Measurements from ENCODE around the gene RETREG3. TPM values are rescaled to one million over a fixed set of nuclear protein-coding genes. Genes with fewer than 3 reads are reported as not detected.

The RETREG3 gene, protein sequence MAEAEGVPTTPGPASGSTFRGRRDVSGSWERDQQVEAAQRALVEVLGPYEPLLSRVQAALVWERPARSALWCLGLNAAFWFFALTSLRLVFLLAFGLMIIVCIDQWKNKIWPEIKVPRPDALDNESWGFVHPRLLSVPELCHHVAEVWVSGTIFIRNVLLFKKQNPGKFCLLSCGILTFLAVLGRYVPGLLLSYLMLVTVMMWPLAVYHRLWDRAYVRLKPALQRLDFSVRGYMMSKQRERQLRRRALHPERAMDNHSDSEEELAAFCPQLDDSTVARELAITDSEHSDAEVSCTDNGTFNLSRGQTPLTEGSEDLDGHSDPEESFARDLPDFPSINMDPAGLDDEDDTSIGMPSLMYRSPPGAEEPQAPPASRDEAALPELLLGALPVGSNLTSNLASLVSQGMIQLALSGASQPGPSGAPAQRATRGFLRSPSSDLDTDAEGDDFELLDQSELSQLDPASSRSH
- 31.6 TPM for polyA plus RNA-seq (2013, experiment 1 of 2)
- 27.8 TPM for polyA plus RNA-seq (2013, experiment 2 of 2)

DNA sequence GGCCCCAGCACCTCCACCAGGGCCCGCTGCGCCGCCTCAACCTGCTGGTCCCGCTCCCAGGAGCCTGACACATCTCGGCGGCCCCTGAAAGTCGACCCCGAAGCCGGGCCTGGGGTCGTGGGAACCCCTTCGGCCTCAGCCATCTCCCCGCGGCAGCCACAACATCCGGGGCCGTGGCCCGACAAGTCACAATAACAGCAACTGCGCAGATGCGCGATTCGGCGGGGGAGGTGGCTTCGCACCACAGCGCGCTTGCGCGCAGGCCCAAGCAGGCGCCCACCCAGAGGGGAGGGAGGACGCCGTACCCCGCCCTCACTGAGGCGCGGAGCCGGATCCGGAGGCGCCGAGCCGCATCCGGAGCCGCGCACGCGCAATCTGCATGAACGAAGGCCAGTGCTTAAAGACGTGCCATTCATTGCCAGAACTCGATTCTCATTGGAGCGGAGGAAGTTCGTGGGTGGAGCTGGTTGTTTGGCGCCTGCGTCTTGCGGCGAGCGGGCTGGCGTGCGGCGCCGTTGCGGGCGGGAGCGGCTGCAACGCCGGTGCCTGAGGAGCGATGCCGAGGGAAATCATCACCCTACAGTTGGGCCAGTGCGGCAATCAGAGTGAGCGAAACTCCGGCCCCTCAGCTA is at the start of gene RETREG3, which contains the start of gene TUBG1:
Gene RETREG3, minus strand, starts transcription at position 193 of the 632 bp plus-strand sequence. Its CDS starts 50 bp downstream, at position 143.
Gene TUBG1, plus strand, starts transcription at position 502 of the 632 bp plus-strand sequence. Its CDS starts 55 bp downstream, at position 557.
- Histone ChIP-seq H3K4me1 (ENCODE audit: control insufficient read depth, insufficient read depth, low read length, poor library complexity, severe bottlenecking) (peaks cover 3% of the 10 kb centered on the region), H3K4me3 (ENCODE audit: extremely low read depth, insufficient read depth, low read length, poor library complexity, severe bottlenecking) (peak within 1 kb of the TSS; percentile 94), H3K27ac (ENCODE audit: low read depth, low read length, severe bottlenecking) (peak within 1 kb of the TSS; percentile 87), H3K36me3 (ENCODE audit: control insufficient read depth, insufficient read depth, low read length) (peaks cover 44% of the 10 kb centered on the region), H3K9me3 (ENCODE audit: control insufficient read depth, low read length) (no peaks in the 10 kb centered on the region)
- 0% methylated on average over 53 to 66 of the region's 66 CpGs for WGBS, 2 experiments (ENCODE audit: insufficient coverage in 2 of 2)

DNA sequence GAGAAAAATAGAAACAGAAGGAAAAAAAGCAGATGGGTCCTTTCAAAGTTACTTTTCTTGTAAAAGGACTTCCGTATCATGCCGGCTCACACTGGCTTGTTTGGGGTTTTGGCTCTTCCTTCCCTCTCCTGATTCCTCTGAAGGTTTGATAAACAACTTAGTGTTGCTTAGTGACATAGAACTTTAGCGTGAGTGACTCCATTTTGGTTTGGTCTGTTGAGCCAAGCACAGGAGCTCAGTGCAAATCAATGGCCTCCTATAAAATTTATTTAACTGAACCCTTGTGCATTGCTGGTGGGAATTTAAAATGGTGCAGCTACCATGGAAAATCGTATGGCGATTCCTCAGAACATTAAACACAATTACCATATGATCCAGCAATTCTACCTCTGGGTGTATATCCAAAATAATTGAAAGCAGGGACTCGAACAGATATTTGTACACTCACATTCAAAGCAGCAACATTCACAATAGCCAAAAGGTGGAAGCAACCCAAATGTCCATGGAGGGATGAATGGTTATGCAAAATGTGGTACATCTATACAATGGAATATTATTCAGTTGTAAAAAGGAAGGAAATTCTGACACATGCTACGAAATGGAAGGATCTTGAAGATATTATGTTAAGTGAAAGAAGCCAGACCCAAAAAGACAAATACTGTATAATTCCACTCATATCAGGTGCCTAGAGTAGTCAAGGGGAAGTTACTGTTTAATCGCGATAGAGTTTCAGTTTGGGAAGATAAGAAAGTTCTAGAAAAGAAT is 48.8 kb upstream of the RETREG3 start:
- Histone ChIP-seq H3K36me3 (ENCODE audit: control insufficient read depth, insufficient read depth, low read length) (peaks cover 16% of the 10 kb centered on the region), H3K27ac (ENCODE audit: low read depth, low read length, severe bottlenecking) (no peak overlapping the region), H3K4me1 (ENCODE audit: control insufficient read depth, insufficient read depth, low read length, poor library complexity, severe bottlenecking) (peaks cover 15% of the 10 kb centered on the region), H3K9me3 (ENCODE audit: control insufficient read depth, low read length) (peaks cover 5% of the 10 kb centered on the region), H3K4me3 (ENCODE audit: extremely low read depth, insufficient read depth, low read length, poor library complexity, severe bottlenecking) (no peak overlapping the region)
- 97 to 98% methylated on average over 5 to 6 of the region's 9 CpGs for WGBS, 2 experiments (ENCODE audit: insufficient coverage in 2 of 2)

DNA sequence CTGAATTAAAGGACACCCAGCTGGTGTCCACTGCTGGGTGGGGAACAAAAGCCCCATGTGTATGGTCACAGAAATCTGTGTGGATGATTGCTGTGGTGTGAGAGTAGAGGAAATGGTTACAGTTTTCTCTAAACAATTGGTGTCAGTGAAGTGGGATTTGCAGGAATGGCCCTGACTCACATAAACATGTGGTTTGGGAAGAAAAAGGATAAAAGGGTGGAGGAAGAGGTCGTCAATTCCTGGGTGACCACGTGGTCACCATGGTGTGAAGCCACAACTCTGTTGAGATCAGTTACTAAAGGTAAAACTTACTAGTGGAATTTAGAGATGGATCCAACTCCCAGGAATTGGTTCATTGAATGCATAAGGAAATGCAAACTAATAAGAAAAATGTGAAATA is 46.4 kb upstream of the RETREG3 start:
- Histone ChIP-seq H3K27ac (ENCODE audit: low read depth, low read length, severe bottlenecking) (no peak overlapping the region), H3K4me3 (ENCODE audit: extremely low read depth, insufficient read depth, low read length, poor library complexity, severe bottlenecking) (no peak overlapping the region), H3K9me3 (ENCODE audit: control insufficient read depth, low read length) (peaks cover 5% of the 10 kb centered on the region), H3K4me1 (ENCODE audit: control insufficient read depth, insufficient read depth, low read length, poor library complexity, severe bottlenecking) (peaks cover 8% of the 10 kb centered on the region), H3K36me3 (ENCODE audit: control insufficient read depth, insufficient read depth, low read length) (no peaks in the 10 kb centered on the region)
- WGBS, 2 experiments (ENCODE audit: insufficient coverage in 2 of 2): 80% methylated on average over 2 of the region's 2 CpGs

DNA sequence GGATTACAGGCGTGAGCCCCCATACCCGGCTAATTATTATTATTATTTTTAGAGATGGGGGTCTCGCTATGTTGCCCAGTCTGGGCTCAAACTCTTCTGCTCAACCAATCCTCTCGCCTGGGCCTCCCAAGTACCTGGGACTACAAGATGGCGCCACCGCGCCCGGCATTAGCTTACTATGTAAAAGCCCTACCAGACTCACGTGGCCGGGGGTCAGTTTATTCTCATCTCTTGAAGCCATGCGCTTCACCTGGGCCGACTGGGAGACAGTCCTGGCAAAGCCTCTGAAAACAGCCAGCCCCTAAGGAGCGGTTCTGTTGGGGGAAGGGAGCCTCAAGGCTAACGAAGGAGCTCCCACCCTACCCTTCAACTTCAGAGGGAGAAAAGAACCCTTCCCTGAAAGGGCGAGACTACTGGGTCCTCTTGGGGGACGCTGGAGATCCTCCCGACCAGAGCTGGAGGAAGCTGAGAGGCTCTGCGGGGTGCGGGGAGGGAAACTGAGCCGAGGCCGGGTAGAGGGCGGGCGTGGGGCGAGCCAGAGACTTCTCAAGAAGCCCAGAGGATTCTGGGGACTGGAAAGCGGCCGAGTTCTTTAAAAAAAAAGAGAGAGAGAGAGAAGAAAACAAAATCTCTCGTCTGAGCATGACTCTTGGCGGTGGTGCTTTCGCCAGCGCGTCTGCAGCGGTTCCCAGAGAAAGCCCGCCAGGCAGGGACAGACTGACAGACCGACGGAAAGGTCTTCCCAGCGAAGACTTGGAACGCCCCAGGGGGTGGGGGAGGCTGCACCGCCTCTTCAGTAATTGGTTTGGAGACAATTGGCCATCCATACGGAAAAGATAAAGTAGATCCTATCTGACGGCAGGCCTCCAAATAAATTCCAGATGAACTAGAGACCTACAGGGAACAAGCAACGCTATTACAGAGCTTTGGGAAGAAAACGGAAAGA is 44.3 kb upstream of the RETREG3 start:
- WGBS, 2 experiments (ENCODE audit: insufficient coverage in 2 of 2): 32 to 49% methylated on average over 31 of the region's 42 CpGs
- Histone ChIP-seq H3K4me1 (ENCODE audit: control insufficient read depth, insufficient read depth, low read length, poor library complexity, severe bottlenecking) (peaks cover 8% of the 10 kb centered on the region), H3K27ac (ENCODE audit: low read depth, low read length, severe bottlenecking) (peak overlapping the region; percentile 72), H3K36me3 (ENCODE audit: control insufficient read depth, insufficient read depth, low read length) (no peaks in the 10 kb centered on the region), H3K4me3 (ENCODE audit: extremely low read depth, insufficient read depth, low read length, poor library complexity, severe bottlenecking) (peak overlapping the region; percentile 8), H3K9me3 (ENCODE audit: control insufficient read depth, low read length) (peaks cover 4% of the 10 kb centered on the region)

DNA sequence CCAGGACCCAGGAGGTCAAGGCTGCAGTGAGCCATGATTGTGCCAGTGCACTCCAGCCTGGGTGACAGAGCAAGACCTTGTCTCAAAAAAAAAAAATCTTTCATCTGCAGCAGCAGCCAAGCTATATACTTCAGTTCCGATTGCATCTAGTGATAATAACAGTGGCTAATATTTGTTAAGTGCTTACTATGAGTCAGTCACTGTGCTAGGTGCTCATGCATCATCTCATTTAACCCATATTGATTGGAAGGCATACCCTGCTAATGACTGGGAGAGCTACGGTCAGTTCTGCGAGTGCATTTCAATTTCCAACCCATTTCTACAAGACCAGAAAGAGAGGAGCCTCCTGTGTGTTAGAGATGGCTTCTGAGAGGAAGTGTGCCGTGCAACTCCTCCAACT is 42.2 kb upstream of the RETREG3 start:
- Histone ChIP-seq H3K36me3 (ENCODE audit: control insufficient read depth, insufficient read depth, low read length) (no peaks in the 10 kb centered on the region), H3K4me1 (ENCODE audit: control insufficient read depth, insufficient read depth, low read length, poor library complexity, severe bottlenecking) (peaks cover 8% of the 10 kb centered on the region), H3K4me3 (ENCODE audit: extremely low read depth, insufficient read depth, low read length, poor library complexity, severe bottlenecking) (no peak overlapping the region), H3K9me3 (ENCODE audit: control insufficient read depth, low read length) (no peaks in the 10 kb centered on the region), H3K27ac (ENCODE audit: low read depth, low read length, severe bottlenecking) (no peak overlapping the region)
- no CpG with 5 or more reads among the region's 4 CpGs for WGBS, 2 experiments (ENCODE audit: insufficient coverage in 2 of 2)

DNA sequence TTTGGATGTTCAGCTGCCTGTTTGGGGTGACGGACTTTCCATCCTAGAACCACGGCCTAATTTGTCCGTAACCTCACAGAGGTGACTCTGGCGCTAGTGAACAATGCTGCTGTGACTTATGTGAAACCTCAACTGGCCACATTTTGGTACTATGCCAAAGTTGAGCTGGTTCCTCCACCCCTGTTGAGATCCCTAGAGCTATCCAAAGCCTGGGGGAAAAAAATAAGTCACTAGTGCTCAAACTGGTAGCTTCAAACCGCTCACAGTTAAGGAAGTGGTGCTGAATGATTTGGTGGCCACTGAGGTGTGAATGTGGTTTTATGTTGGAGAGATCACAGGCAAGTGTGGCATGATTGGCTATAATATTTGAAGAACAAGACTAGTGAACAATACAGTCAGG is 38.6 kb upstream of the RETREG3 start:
- no peaks in the 10 kb centered on the region for H3K36me3 ChIP-seq (ENCODE audit: control insufficient read depth, insufficient read depth, low read length)
- 91 to 96% methylated on average over 5 of the region's 5 CpGs for WGBS, 2 experiments (ENCODE audit: insufficient coverage in 2 of 2)
- no peak overlapping the region for H3K4me3 ChIP-seq (ENCODE audit: extremely low read depth, insufficient read depth, low read length, poor library complexity, severe bottlenecking)
- no peaks in the 10 kb centered on the region for H3K9me3 ChIP-seq (ENCODE audit: control insufficient read depth, low read length)
- H3K27ac ChIP-seq (ENCODE audit: low read depth, low read length, severe bottlenecking): no peak overlapping the region
- no peaks in the 10 kb centered on the region for H3K4me1 ChIP-seq (ENCODE audit: control insufficient read depth, insufficient read depth, low read length, poor library complexity, severe bottlenecking)

DNA sequence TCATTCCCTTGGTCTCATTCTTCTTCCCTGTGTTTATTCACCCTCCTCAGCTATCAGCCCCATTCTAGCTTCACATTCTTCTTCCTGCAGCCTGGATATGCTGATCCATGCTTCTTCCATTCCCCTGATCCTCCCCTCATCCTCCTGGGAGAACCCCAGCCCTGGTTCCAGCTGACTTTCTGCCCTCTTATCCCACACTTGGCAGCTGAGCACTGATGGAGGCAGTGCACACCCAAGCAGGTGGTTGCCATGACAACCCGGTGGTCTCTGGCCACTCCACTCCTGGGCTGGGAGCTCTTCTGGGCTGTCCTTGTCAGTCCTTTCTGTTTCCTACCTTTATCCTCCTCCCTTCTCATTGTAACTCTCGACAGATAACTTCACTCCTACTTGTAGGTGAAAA is 33.2 kb upstream of the RETREG3 start:
- Histone ChIP-seq H3K4me1 (ENCODE audit: control insufficient read depth, insufficient read depth, low read length, poor library complexity, severe bottlenecking) (no peaks in the 10 kb centered on the region), H3K4me3 (ENCODE audit: extremely low read depth, insufficient read depth, low read length, poor library complexity, severe bottlenecking) (no peak overlapping the region), H3K36me3 (ENCODE audit: control insufficient read depth, insufficient read depth, low read length) (no peaks in the 10 kb centered on the region), H3K27ac (ENCODE audit: low read depth, low read length, severe bottlenecking) (no peak overlapping the region), H3K9me3 (ENCODE audit: control insufficient read depth, low read length) (no peaks in the 10 kb centered on the region)
- 40 to 71% methylated on average over 1 to 2 of the region's 2 CpGs for WGBS, 2 experiments (ENCODE audit: insufficient coverage in 2 of 2)

DNA sequence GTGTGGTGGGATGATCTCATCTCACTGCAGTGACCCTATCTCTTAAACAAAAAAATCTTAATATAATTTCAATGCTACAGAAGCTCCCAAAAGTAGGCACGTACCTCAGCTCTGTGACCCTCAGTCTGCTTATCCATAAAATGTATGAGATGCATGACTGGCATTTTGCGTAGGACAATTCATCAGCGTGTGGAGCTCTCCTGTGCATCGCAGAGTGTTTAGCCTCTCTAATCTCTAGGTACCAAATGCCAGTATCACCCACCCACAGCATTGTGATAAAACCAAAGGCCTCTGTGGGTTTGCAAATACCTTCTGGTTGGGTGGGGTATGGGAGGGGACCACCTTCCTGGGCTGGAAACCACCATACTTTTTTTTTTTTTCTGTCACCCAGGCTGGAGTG is 30.9 kb upstream of the RETREG3 start:
- H3K4me3 ChIP-seq (ENCODE audit: extremely low read depth, insufficient read depth, low read length, poor library complexity, severe bottlenecking): no peak overlapping the region
- no peaks in the 10 kb centered on the region for H3K9me3 ChIP-seq (ENCODE audit: control insufficient read depth, low read length)
- WGBS, 2 experiments (ENCODE audit: insufficient coverage in 2 of 2): 96 to 100% methylated on average over 1 to 3 of the region's 4 CpGs
- no peaks in the 10 kb centered on the region for H3K4me1 ChIP-seq (ENCODE audit: control insufficient read depth, insufficient read depth, low read length, poor library complexity, severe bottlenecking)
- no peak overlapping the region for H3K27ac ChIP-seq (ENCODE audit: low read depth, low read length, severe bottlenecking)
- no peaks in the 10 kb centered on the region for H3K36me3 ChIP-seq (ENCODE audit: control insufficient read depth, insufficient read depth, low read length)

DNA sequence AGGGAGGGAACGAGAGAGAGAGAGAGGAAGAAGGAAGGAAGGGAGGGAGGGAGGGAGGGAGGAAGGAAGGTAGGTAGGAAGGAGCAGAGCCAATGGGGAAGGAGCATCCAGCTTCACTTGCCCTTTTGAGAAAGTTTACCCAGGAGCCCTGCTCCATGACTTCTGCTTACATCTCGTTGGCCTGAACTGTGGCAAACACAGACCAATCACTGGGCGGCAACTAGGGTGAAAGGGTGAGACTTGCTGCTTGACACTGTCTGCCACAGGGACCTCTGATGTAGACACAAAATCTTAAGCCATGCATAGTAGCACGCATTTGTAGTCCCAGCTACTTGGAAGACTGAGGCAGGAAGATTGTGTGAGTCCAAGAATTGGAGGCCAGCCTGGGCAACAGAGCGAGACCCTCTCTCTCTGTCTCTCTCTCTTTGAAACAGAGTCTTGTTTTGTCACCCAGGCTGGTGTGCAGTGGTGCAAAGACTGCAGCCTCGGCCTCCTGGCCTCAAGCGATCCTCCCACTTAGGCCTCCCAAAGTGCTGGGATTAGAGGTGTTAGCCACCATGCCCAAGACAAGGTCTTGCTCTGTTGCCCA is 30.4 kb upstream of the RETREG3 start:
- no peak overlapping the region for H3K4me3 ChIP-seq (ENCODE audit: extremely low read depth, insufficient read depth, low read length, poor library complexity, severe bottlenecking)
- WGBS, 2 experiments (ENCODE audit: insufficient coverage in 2 of 2): 83 to 87% methylated on average over 4 of the region's 7 CpGs
- H3K27ac ChIP-seq (ENCODE audit: low read depth, low read length, severe bottlenecking): no peak overlapping the region
- H3K4me1 ChIP-seq (ENCODE audit: control insufficient read depth, insufficient read depth, low read length, poor library complexity, severe bottlenecking): no peaks in the 10 kb centered on the region
- H3K9me3 ChIP-seq (ENCODE audit: control insufficient read depth, low read length): no peaks in the 10 kb centered on the region
- H3K36me3 ChIP-seq (ENCODE audit: control insufficient read depth, insufficient read depth, low read length): no peaks in the 10 kb centered on the region
